GM18519 (cell line): ENCODE data around the gene PSMG3.

Source experiments
- ATAC-seq: cut with Tn5 transposase; IDR thresholded peaks from one replicate; pipeline ENCODE4 v1.9.1; 2021; ENCODE audit warnings: mild to moderate bottlenecking, moderate library complexity; ENCODE audit not compliant: unreplicated experiment, low FRiP score

PSMG3 gene

DNA sequence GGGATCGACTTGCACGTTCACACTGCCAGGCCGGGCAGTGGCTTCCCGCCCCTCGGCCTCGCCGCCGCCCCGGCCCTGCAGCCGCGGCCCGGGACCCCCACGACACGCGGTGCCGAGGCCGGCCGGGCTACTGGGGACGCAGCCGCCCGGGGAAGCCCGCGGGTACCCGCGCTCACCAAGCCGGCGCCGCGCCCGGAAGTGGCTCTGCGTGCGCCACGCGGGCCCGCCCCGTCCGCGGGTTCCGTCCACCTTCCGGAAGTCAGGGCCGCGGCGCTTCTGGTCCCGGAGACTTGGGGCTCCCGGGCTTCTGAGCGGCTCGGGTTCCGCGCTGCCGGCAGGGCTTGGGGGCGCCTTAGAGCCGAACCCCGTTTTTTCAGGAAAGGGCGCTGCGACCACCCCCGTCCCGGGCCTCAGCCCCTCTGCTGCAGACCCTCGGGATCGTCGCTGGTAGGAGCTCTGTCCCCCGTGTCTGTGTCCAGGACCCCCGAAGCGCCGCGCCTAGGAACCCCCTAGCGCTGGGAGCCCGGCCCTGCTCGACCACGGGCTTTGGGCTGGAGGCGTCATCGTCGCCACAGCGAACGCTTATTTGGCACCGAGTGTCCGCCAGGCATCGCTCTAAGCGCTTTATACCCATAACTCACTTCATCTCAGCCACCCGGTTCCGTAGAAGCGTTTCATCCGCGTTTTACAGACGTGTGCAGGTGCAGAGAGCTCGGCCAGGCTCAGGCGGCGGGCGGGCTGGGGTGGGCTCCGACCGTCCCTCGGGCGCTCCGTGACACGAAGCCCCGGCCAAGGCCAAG, at the start of gene PSMG3:
PSMG3 (minus strand) TSS at position 200 of the 800 bp plus-strand sequence. CDS start 693 bp downstream, outside the sequence.
- peak; percentile 63 for ATAC-seq

GRCh38 chr7:1618475-1618874, 48.6 kb upstream of the PSMG3 start:
- no peak for ATAC-seq

- ATAC-seq: no peak
Observed at GRCh38 chr7:1617957-1618356, 48.1 kb upstream of the PSMG3 start.

DNA sequence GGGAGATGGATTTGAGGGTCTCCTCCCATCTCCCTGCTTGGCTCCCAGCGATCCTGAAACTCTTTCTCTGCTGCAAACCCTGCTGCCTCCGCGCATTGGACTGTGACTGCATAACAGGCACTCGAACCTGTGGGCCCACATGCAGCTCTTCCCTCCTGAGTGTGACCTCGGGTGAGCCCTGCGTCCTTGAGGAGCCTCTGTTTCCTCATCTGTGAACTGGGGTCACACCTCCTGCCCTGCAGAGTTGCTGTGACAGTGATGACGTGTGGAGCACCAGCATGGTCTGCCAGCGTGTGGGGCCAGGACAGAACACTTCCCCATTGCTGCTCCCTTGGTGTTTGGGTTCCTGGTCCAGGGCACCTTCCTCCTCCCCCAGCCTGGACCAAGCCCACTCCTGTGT, 46.9 kb upstream of the PSMG3 start:
- ATAC-seq: no peak

DNA sequence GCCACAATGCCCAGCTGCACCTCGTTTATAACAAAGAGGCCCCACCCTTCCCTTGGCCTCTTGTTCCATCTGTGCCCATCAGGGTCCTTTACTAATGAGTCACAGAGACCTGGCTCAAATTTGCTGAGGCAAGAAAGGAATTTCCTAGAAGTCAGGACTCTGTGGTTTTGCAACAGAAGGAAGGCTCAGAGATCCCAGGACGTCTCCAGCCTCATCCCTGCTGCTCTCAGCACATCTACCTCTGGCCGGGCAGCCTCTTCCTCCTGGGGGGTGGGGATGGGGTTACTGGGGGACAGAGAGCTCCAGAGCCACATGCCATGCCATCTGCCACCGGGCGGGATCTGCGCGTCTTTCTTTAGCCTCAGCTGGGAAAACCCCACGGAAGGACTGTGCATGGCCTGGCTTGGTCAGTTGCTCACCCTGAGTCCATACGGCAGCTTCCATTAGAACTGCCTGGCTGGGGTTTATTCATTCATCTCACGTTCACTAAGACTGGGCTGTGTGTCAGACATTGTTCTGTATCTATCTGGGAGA, 41.9 kb upstream of the PSMG3 start:
- no peak for ATAC-seq

GRCh38 chr7:1610678-1611302, 41.0 kb upstream of the PSMG3 start:
- ATAC-seq: no peak

- no peak for ATAC-seq
Observed at GRCh38 chr7:1610013-1610677, 40.3 kb upstream of the PSMG3 start.

DNA sequence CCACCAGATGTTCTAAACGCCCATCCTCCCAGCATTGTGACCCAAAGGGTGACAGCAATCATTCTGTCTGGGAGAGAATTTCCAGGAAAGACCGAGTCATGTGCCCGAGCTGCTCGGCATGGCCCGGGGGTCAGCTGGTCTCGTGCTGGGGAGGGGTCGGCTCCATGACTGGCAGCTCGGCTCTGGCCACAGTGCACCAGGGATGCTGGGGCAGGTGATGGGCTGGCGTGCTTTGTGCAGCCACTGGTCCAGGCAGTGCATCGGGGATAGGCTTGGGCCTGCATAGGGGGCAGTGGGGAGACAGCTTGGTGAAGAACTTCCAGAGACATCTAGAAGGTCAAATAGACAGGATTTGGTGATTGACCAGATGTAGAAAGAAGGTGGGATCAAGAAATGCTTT, 39.2 kb upstream of the PSMG3 start:
- ATAC-seq: no peak

DNA sequence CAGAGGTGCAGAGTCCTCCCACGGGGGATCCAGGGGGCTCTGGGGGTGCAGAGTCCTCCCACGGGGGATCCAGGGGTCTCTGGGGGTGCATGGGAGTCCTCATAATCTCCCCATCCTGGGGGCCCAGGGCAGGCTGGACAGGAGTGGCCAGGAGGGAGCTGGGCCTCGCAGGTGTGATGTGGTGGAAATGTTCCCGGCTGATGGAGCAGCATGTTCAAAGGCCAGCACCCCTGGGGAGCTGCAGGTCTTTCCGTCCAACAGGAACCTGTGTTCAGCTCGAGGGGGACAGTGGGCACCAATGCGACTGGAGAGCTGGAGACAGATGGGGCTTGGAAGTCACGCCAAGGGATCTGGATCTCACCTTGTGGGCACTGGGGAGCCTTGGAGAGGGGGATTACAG, 38.5 kb upstream of the PSMG3 start:
- no peak for ATAC-seq

- no peak for ATAC-seq
Observed at GRCh38 chr7:1607696-1608095, 37.9 kb upstream of the PSMG3 start.

GRCh38 chr7:1607001-1607400, 37.2 kb upstream of the PSMG3 start:
- no peak for ATAC-seq

DNA sequence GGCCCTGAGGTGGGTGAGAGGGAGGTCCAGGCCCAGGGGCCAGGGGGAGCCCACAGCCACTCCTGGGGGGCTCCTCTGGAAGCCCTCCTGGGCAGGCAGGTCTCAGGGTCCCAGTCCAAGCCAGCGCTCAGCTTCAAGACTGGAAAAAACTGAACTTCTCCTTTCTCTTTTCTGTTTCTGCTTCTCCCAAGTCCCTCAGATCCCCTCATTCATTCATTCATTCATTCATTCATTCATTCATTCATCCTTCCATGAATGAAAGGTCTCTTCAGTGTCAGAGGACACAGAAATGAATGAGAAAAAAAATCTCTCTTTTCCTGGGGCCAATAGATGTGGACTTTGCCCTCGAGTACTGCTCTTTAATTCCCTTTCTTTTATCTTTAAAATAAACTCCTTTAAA, 34.6 kb upstream of the PSMG3 start:
- no peak for ATAC-seq

DNA sequence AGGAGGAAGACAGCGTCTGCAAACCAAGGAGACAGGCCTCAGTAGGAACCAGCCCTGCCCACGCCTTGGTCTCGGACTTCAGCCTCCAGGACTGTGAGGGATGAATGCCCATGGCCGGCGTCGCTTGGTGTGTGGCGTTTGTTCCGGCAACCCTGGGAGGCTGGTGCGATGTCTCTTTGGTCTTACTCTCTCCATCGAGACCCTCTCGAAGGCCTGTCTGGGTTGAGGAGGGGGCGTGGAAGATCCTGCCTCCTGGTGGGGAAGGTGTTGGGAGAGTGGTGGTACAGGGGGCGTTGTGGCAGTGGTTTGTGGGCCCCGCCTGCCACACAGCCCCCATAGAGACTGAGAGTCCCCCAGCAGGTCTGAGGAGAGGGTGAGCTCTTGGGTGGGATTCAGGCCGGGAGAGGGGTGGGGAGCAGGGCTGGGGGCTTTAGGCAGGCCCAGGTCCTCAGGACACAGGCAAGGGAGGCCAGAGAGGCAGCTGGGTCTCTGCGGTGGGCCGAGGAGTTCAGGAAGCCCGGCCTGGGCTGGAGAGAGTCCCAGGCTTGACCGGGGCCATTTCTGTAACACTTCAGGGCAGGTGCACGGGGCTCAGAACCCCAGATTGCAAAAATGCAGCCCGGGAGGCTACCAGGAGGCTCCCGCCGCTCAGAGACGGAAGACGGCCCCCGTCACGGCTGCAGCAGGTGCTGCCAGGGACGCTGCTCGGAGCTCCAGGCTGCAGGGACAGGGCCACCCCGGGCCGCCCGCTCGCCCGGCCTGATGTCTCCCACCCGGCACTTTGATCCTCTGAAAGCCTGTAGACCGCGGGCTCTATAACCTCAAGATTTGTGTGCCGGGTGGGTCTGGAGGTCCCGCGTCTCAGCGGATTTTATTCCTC, 33.8 kb upstream of the PSMG3 start:
- ATAC-seq: no peak

DNA sequence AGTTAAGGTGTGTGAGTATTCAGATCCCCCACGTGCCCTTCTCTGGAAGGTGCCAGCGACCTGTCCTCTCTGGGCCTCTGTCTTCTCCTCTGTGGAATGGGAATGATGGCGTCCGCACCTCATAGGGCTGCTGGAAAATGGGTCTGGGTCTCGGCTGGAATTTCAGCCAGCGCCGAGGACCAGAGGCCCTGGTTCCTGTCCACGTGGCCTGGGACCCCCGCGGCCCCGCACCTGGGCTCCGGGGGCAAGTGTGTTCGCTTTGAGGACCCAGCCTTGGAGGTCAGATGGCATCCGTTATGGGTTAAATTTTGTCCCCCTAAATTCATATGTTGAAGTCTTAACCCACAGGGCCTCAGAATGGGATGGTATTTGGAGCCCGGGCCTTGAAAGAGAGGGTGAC, 32.6 kb upstream of the PSMG3 start:
- no peak for ATAC-seq

GRCh38 chr7:1601956-1602355, 32.1 kb upstream of the PSMG3 start:
- ATAC-seq: no peak

GRCh38 chr7:1599640-1600395, 30.0 kb upstream of the PSMG3 start:
- no peak for ATAC-seq

DNA sequence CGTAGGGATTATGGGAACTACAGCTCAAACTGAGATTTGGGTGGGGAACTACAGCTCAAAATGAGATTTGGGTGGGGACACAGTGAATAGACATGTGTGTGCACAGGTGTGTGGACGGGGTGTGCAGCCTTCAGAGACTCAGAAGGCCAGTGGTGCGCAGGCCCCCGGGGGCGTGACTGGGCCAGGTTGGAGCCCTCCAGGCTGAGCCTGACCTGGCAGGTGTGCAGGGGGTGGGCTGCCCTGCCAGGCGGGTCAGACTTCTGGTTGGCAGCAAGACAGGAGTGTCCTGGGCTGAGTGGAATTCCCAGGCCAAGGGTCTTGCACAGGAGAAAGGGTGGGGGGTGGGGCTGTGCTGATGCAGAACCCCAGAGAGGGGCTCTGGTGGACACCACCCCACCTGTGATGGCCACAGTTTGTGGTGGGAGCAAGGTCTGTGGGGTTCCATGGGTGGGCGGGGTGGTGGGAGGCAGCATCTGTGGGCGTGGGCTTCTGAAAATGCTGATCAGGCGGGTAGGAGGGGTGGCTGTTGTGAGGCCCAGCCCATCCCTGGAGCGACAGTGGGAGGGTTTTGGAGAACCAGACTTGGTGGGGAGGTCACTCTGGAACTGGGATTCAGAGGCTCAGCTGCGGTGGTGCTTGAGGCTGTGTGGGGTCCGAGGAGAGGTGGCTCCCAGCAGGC, 29.3 kb upstream of the PSMG3 start:
- ATAC-seq: no peak

- no peak for ATAC-seq
Observed at GRCh38 chr7:1598286-1598685, 28.5 kb upstream of the PSMG3 start.

- ATAC-seq: no peak
Observed at GRCh38 chr7:1597791-1598190, 28.0 kb upstream of the PSMG3 start.
